ENCODE measurements around the gene XIRP2. TPM values are rescaled to one million over a fixed set of nuclear protein-coding genes. Genes with fewer than 3 reads are reported as not detected.

Gene XIRP2
- total and polyA plus RNA-seq, 10 of the 15 experiments (the other 5 are each of a cell fraction or from before 2014, with no cell fraction given) = 0.03 TPM; not detected in 9

DNA sequence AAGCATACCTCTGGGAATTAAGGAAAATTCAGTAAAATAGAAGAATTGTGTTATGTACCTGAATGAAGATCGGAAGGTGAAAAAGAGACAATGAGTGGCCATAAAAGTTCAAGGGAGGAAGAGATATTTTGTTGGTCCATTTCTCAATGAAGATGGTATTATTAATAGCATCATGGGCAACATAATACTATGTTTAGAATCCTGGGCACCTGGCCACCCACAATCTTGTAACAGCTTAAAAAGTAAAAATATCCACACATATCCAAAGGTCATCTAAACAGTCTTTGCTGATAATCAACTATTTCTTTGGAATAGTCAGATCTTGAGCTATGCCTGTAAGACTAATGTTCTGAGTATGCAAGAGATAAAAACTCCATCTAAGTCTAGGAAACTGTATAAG is 73.7 kb downstream of the XIRP2 start (continued):
- TF ChIP-seq SREBF1 (IDR thresholded peaks at IDR 0.05; ENCODE audit: low read length) (no peak), ZNF622 (IDR thresholded peaks at IDR 0.05) (no peak)
- TF ChIP-seq, protein P1, sequence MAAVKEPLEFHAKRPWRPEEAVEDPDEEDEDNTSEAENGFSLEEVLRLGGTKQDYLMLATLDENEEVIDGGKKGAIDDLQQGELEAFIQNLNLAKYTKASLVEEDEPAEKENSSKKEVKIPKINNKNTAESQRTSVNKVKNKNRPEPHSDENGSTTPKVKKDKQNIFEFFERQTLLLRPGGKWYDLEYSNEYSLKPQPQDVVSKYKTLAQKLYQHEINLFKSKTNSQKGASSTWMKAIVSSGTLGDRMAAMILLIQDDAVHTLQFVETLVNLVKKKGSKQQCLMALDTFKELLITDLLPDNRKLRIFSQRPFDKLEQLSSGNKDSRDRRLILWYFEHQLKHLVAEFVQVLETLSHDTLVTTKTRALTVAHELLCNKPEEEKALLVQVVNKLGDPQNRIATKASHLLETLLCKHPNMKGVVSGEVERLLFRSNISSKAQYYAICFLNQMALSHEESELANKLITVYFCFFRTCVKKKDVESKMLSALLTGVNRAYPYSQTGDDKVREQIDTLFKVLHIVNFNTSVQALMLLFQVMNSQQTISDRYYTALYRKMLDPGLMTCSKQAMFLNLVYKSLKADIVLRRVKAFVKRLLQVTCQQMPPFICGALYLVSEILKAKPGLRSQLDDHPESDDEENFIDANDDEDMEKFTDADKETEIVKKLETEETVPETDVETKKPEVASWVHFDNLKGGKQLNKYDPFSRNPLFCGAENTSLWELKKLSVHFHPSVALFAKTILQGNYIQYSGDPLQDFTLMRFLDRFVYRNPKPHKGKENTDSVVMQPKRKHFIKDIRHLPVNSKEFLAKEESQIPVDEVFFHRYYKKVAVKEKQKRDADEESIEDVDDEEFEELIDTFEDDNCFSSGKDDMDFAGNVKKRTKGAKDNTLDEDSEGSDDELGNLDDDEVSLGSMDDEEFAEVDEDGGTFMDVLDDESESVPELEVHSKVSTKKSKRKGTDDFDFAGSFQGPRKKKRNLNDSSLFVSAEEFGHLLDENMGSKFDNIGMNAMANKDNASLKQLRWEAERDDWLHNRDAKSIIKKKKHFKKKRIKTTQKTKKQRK (IDR thresholded peaks at IDR 0.05; ENCODE audit: low read depth, low read length) = no peak

DNA sequence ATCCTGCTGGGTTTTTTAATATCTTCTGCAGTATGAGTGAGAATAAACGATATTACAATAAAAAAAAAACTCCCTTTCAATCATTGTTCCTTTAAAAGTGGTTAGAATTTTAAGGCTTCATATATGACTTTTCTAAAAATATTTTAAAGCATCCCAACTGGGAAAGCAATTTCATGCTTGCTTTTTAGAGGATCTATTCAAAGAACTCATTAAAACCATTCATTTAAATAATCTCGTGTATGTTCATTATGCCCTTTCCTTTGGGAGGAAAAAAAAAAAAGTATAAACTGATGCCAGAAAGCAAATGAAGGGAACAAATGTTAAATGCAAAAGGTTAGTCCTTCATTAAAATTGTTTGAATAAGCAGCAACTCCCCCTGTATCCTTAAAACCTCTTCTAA is 81.2 kb downstream of the XIRP2 start:
- ChIA-PET SMC1A (ENCODE audit: uncharacterized antibody, unreplicated experiment) (no interaction called here), POLR2A (no interaction called here), CTCF (interaction anchor here (1.2 kb wide), 1 partner anchor 33 kb away, joined by 3 read pairs; no protein-coding TSS in a partner anchor)
- no peak for TF ChIP-seq BCL11A (IDR thresholded peaks at IDR 0.05; ENCODE audit: low read depth, low read length)
- TF ChIP-seq PML (IDR thresholded peaks at IDR 0.05; ENCODE audit: low read length) = no peak
- TF ChIP-seq ATF7 (IDR thresholded peaks at IDR 0.05; ENCODE audit: low read depth) = no peak
- TF ChIP-seq, protein P2, sequence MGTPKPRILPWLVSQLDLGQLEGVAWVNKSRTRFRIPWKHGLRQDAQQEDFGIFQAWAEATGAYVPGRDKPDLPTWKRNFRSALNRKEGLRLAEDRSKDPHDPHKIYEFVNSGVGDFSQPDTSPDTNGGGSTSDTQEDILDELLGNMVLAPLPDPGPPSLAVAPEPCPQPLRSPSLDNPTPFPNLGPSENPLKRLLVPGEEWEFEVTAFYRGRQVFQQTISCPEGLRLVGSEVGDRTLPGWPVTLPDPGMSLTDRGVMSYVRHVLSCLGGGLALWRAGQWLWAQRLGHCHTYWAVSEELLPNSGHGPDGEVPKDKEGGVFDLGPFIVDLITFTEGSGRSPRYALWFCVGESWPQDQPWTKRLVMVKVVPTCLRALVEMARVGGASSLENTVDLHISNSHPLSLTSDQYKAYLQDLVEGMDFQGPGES (IDR thresholded peaks at IDR 0.05) = no peak
- TF ChIP-seq, protein P3, sequence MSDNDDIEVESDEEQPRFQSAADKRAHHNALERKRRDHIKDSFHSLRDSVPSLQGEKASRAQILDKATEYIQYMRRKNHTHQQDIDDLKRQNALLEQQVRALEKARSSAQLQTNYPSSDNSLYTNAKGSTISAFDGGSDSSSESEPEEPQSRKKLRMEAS (IDR thresholded peaks at IDR 0.05; ENCODE audit: low read depth, low read length) = no peak
- TF ChIP-seq, protein P4, sequence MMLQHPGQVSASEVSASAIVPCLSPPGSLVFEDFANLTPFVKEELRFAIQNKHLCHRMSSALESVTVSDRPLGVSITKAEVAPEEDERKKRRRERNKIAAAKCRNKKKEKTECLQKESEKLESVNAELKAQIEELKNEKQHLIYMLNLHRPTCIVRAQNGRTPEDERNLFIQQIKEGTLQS (IDR thresholded peaks at IDR 0.05; ENCODE audit: borderline replicate concordance, extremely low read depth, low read depth, low read length) = no peak
- no peak for TF ChIP-seq NR2F1 (conservative IDR thresholded peaks at IDR 0.05)
- TF ChIP-seq, protein P5, sequence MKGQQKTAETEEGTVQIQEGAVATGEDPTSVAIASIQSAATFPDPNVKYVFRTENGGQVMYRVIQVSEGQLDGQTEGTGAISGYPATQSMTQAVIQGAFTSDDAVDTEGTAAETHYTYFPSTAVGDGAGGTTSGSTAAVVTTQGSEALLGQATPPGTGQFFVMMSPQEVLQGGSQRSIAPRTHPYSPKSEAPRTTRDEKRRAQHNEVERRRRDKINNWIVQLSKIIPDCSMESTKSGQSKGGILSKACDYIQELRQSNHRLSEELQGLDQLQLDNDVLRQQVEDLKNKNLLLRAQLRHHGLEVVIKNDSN (IDR thresholded peaks at IDR 0.05; ENCODE audit: borderline replicate concordance, extremely low read length, insufficient read depth, low read depth, low read length) = no peak
- TF ChIP-seq, protein P6, sequence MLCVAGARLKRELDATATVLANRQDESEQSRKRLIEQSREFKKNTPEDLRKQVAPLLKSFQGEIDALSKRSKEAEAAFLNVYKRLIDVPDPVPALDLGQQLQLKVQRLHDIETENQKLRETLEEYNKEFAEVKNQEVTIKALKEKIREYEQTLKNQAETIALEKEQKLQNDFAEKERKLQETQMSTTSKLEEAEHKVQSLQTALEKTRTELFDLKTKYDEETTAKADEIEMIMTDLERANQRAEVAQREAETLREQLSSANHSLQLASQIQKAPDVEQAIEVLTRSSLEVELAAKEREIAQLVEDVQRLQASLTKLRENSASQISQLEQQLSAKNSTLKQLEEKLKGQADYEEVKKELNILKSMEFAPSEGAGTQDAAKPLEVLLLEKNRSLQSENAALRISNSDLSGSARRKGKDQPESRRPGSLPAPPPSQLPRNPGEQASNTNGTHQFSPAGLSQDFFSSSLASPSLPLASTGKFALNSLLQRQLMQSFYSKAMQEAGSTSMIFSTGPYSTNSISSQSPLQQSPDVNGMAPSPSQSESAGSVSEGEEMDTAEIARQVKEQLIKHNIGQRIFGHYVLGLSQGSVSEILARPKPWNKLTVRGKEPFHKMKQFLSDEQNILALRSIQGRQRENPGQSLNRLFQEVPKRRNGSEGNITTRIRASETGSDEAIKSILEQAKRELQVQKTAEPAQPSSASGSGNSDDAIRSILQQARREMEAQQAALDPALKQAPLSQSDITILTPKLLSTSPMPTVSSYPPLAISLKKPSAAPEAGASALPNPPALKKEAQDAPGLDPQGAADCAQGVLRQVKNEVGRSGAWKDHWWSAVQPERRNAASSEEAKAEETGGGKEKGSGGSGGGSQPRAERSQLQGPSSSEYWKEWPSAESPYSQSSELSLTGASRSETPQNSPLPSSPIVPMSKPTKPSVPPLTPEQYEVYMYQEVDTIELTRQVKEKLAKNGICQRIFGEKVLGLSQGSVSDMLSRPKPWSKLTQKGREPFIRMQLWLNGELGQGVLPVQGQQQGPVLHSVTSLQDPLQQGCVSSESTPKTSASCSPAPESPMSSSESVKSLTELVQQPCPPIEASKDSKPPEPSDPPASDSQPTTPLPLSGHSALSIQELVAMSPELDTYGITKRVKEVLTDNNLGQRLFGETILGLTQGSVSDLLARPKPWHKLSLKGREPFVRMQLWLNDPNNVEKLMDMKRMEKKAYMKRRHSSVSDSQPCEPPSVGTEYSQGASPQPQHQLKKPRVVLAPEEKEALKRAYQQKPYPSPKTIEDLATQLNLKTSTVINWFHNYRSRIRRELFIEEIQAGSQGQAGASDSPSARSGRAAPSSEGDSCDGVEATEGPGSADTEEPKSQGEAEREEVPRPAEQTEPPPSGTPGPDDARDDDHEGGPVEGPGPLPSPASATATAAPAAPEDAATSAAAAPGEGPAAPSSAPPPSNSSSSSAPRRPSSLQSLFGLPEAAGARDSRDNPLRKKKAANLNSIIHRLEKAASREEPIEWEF (IDR thresholded peaks at IDR 0.05; ENCODE audit: insufficient replicate concordance, low read depth, low read length) = no peak

More for the DNA sequence above, 81.2 kb downstream of the XIRP2 start:
- Histone ChIP-seq H3K27me3 (replicated peaks in 1 of 2; ENCODE audit: control insufficient read depth in 2 of 2, insufficient read depth in 2 of 2, low read length in 1 of 2) (no peaks in the 10 kb centered on the region), H3K4me3 (no peak overlapping the region), H3K9me3 (replicated peaks; ENCODE audit: control insufficient read depth, insufficient read depth, low read length) (no peaks in the 10 kb centered on the region), H3K79me2 (ENCODE audit: control insufficient read depth, insufficient read depth, low read length) (no peaks in the 10 kb centered on the region), H3K9ac (ENCODE audit: control insufficient read depth, insufficient read depth, low read length) (no peak overlapping the region), H3K4me2 (ENCODE audit: control insufficient read depth, insufficient read depth) (no peak overlapping the region), H3K36me3 (ENCODE audit: control insufficient read depth in 2 of 2, insufficient read depth in 2 of 2, low read length in 1 of 2) (no peaks in the 10 kb centered on the region), H3K4me1 (ENCODE audit: control insufficient read depth, insufficient read depth, low read length) (no peaks in the 10 kb centered on the region), H4K20me1 (ENCODE audit: control insufficient read depth, insufficient read depth) (no peaks in the 10 kb centered on the region), H3K27ac (ENCODE audit: control insufficient read depth, insufficient read depth) (no peak overlapping the region), H2AFZ (ENCODE audit: control insufficient read depth, low read depth, low read length) (no peak overlapping the region)
- no peak for DNase-seq (ENCODE audit: low read depth, low spot score)
- ATAC-seq = no peak
- FAIRE-seq = no peak
- no TSS peak for BruUV-seq (replicated peaks)
- RAD21 ChIA-PET (ENCODE audit: unreplicated experiment) = no interaction called here
- in situ Hi-C loops (cut with MboI) = no loop called here
- intact Hi-C loops (cut with micrococcal nuclease; ENCODE audit: unreplicated experiment) = no loop called here
- WGBS (ENCODE audit: insufficient coverage, insufficient replicate concordance, low lambda C conversion rate, missing lambda C conversion rate) = 0% methylated on average over 2 of the region's 2 CpGs
